NT2/D1 (cell line): ENCODE results near the gene TPK1.

Experiments
- SUZ12 ChIP-seq: IDR thresholded peaks from 2 replicates; pipeline ENCODE4 v1.6.1; 2011; ENCODE audit not compliant: insufficient read length, insufficient read depth; ENCODE audit errors: extremely low read depth
- YY1 ChIP-seq: IDR thresholded peaks from 2 replicates; pipeline ENCODE4 v1.6.1; 2011; ENCODE audit not compliant: insufficient read length, insufficient read depth

DNA sequence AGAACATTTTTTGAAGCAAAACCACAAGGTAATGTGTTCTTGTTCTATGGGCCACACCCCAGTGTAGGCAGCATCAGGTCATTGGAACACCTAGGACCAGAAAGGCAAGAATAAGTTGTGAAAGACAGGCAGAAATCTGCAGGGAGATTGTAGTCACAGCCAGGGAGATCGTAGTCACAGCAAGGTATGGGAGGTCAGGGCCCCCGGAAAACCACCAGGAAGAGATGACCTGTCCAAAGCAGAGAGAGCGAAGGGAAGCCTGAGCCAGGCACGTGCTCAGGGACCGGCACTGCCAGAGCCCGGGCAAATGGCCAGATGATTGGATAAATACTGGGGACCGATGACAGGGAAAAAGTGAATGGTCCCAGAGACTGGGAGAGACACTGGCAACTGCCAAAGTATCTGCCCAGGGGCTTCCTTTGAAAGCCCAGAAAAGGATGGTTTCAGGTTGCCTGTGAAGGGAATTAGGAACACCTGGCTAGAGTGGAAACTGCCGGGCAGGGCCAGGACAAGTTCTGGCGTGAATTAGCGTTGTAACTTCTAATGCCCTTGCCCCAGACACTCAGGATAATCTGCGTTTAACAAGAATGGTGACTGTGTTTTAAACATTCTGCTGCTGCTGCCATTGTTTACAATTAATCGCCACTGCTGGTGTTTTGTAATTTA is 428.5 kb downstream of the TPK1 start:
- TF ChIP-seq YY1 (no peak), SUZ12 (no peak)
